Upper lobe of left lung (tissue), 4 donors: ENCODE measurements around the gene SRD5A2.

Experiments
- POLR2A ChIP-seq, 4 donors: fragments of 450-650 bp; IDR thresholded peaks; one replicate each; pipeline ENCODE4 v1.5.1; 2016 to 2017; ENCODE audit warnings: antibody characterized with exemption in 4 of 4, mild to moderate bottlenecking in 2 of 4
- TF ChIP-seq, protein P1 (sequence below), 6 experiments: fragments of 450-650 bp in 4 of 6; fragments of 200-600 bp in 2 of 6; sonication (generic) in 2 of 6; IDR thresholded peaks; one replicate each; pipeline ENCODE4 v1.5.1; 2016 to 2019; ENCODE audit warnings: antibody characterized with exemption in 6 of 6

- TF ChIP-seq, protein P1, sequence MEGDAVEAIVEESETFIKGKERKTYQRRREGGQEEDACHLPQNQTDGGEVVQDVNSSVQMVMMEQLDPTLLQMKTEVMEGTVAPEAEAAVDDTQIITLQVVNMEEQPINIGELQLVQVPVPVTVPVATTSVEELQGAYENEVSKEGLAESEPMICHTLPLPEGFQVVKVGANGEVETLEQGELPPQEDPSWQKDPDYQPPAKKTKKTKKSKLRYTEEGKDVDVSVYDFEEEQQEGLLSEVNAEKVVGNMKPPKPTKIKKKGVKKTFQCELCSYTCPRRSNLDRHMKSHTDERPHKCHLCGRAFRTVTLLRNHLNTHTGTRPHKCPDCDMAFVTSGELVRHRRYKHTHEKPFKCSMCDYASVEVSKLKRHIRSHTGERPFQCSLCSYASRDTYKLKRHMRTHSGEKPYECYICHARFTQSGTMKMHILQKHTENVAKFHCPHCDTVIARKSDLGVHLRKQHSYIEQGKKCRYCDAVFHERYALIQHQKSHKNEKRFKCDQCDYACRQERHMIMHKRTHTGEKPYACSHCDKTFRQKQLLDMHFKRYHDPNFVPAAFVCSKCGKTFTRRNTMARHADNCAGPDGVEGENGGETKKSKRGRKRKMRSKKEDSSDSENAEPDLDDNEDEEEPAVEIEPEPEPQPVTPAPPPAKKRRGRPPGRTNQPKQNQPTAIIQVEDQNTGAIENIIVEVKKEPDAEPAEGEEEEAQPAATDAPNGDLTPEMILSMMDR (IDR thresholded peaks at IDR 0.05), result no peak
- no peak for TF ChIP-seq POLR2A (IDR thresholded peaks at IDR 0.05)
Observed at GRCh38 chr2:31525876-31526275, 54.9 kb downstream of the SRD5A2 start.
